Measurements from ENCODE around the gene MED15.

The MED15 gene

DNA sequence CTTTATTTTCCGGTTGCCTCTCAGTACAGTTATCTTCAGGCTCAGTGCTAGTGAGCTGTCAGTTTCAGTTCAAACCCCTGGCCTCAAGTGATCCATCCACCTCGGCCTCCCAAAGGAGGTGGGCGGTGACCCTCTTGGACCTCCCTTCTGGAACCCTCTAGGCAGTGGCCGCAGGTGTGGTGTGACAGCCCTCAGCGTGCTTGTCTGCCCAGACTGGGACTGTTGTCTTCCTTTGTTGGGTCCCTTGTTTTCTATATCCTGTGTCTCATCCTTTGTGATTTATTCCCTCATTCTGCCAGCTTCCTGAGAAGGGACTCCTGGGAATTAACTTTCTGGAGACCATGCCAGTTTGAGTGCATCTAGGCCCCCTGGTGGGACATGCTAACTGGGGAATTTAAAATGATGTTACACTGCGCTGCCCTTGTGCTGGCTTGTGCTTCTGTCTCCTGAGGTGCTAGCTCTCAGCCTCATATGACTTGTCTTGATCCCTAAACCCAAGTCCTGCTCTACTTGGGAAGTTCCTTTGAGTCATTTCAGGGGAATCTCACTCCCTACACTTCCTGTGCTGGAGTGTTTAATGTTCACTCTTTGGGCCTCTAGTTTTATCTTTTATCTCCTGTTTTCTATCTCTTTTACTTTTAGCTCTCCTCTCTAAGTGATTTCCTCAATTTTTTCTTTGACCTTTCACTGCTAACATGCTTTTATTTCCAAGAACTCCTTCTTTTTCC is 19.4 kb downstream of the MED15 start:
- Histone ChIP-seq H3K36me3 (peaks cover 27% of the 10 kb centered on the region), H3K9me3 (ENCODE audit: severe bottlenecking) (no peaks in the 10 kb centered on the region), H3K27me3 (ENCODE audit: insufficient read depth, low read depth, severe bottlenecking) (no peaks in the 10 kb centered on the region), H3K27ac (no peak overlapping the region), H3K4me3 (ENCODE audit: low read depth, low read length) (no peak overlapping the region)
- TF ChIP-seq, protein P1, sequence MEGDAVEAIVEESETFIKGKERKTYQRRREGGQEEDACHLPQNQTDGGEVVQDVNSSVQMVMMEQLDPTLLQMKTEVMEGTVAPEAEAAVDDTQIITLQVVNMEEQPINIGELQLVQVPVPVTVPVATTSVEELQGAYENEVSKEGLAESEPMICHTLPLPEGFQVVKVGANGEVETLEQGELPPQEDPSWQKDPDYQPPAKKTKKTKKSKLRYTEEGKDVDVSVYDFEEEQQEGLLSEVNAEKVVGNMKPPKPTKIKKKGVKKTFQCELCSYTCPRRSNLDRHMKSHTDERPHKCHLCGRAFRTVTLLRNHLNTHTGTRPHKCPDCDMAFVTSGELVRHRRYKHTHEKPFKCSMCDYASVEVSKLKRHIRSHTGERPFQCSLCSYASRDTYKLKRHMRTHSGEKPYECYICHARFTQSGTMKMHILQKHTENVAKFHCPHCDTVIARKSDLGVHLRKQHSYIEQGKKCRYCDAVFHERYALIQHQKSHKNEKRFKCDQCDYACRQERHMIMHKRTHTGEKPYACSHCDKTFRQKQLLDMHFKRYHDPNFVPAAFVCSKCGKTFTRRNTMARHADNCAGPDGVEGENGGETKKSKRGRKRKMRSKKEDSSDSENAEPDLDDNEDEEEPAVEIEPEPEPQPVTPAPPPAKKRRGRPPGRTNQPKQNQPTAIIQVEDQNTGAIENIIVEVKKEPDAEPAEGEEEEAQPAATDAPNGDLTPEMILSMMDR (IDR thresholded peaks at IDR 0.05; ENCODE audit: low read depth, low read length) = no peak
- DNase-seq = no peak

DNA sequence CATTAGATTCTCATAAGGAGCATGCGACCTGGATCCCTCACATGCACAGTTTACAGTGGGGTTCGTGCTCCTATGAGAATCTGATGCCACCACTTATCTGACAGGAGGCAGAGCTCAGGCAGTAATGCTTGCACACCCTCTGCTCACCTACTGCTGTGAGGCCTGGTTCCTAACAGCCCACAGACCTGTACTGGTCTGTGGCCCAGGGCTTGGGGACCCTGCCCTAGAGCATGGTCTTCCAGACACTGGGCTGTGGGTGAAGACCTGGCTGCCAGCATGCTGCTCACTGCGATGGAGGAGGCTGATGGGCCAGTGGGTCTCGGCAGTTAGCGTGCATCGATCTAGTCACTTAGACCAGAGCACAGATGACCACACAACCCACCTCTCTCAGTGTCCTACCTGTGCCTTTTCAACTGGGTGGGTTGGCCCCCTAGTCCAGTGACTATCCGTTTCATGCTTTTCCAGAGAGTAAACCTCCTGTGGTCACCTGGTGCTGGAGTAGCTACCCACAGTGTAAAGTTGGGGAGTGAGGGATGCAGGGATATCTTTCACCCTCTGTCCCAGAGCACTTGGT is 21.1 kb downstream of the MED15 start:
- Histone ChIP-seq H3K36me3 (peaks cover 27% of the 10 kb centered on the region), H3K27me3 (ENCODE audit: insufficient read depth, low read depth, severe bottlenecking) (no peaks in the 10 kb centered on the region)
- TF ChIP-seq, protein P1 (IDR thresholded peaks at IDR 0.05; ENCODE audit: low read depth, low read length) = no peak

GRCh38 chr22:20530368-20531153 is 23.2 kb downstream of the MED15 start:
- no peaks in the 10 kb centered on the region for H3K27me3 ChIP-seq (ENCODE audit: insufficient read depth, low read depth, severe bottlenecking)
- no peaks in the 10 kb centered on the region for H3K9me3 ChIP-seq (ENCODE audit: severe bottlenecking)
- TF ChIP-seq, protein P1 (IDR thresholded peaks at IDR 0.05; ENCODE audit: low read depth, low read length) = no peak
- H3K27ac ChIP-seq = no peak overlapping the region
- peaks cover 27% of the 10 kb centered on the region for H3K36me3 ChIP-seq
- no peak overlapping the region for H3K4me3 ChIP-seq (ENCODE audit: low read depth, low read length)
- DNase-seq = no peak

More for the DNA sequence above, 21.1 kb downstream of the MED15 start:
- H3K27ac ChIP-seq = no peak overlapping the region
- H3K9me3 ChIP-seq (ENCODE audit: severe bottlenecking) = no peaks in the 10 kb centered on the region
- H3K4me3 ChIP-seq (ENCODE audit: low read depth, low read length) = no peak overlapping the region
- DNase-seq = no peak

DNA sequence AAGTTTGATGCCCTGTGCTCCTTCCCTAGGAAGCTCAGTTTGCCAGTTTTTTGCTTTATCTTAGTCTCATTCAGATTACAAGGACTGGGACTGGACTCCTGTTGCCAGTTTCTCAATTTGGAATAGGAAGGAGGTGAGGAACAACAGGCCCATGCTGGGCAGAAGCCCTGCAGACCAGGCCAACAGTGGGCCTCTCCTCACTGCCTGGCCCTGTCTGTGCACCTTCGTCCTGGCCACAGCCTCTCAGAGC is 23.7 kb downstream of the MED15 start:
- DNase-seq = no peak
- H3K9me3 ChIP-seq (ENCODE audit: severe bottlenecking) = no peaks in the 10 kb centered on the region
- no peak overlapping the region for H3K4me3 ChIP-seq (ENCODE audit: low read depth, low read length)
- H3K27ac ChIP-seq = no peak overlapping the region
- TF ChIP-seq, protein P1 (IDR thresholded peaks at IDR 0.05; ENCODE audit: low read depth, low read length) = no peak
- no peaks in the 10 kb centered on the region for H3K27me3 ChIP-seq (ENCODE audit: insufficient read depth, low read depth, severe bottlenecking)
- peaks cover 27% of the 10 kb centered on the region for H3K36me3 ChIP-seq

DNA sequence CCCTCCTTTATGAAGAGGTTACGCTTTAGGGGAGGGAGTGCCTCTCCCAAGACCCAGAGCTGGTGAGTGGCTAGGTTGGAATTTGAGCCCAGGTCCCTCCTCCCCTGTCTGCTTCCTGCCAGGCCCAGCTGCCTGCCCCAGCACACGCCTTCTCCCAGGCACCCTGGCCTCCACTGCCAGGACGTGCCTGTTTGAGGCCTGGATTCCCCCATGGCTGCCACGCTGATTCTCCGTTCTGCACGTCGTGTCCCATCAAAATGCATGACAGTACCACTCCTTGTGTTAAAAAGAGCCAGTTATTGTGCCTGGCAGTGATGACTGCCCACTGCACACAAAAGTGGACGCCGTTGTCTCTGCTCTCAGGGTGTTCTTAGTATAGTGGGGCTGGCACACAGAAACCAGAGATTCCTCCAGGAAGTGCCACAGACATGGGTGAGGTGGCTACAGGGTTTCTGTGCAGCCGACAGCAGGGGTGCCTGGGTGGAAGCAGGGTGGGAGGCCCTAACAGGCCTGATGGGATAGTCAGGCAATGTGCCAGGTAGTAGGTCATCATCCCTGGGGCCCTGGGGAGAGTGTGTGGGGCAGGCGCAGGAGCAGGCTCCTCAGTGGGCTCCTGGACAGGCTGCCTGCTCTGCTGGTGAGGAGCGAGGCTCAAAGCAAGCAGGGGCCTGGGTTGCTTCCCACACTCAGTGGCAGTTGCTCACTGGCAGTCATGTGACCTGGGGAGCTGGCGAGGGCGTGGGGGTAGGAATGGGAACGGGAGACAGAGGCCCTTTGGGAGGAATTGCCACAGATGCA is 24.2 kb downstream of the MED15 start:
- Histone ChIP-seq H3K9me3 (ENCODE audit: severe bottlenecking) (no peaks in the 10 kb centered on the region), H3K27ac (no peak overlapping the region), H3K27me3 (ENCODE audit: insufficient read depth, low read depth, severe bottlenecking) (no peaks in the 10 kb centered on the region), H3K4me3 (ENCODE audit: low read depth, low read length) (no peak overlapping the region), H3K36me3 (peaks cover 27% of the 10 kb centered on the region)
- TF ChIP-seq, protein P1 (IDR thresholded peaks at IDR 0.05; ENCODE audit: low read depth, low read length) = no peak
- DNase-seq = no peak

Data from WERI-Rb-1 (cell line).